ENCODE data around the gene CCDC3.

DNA sequence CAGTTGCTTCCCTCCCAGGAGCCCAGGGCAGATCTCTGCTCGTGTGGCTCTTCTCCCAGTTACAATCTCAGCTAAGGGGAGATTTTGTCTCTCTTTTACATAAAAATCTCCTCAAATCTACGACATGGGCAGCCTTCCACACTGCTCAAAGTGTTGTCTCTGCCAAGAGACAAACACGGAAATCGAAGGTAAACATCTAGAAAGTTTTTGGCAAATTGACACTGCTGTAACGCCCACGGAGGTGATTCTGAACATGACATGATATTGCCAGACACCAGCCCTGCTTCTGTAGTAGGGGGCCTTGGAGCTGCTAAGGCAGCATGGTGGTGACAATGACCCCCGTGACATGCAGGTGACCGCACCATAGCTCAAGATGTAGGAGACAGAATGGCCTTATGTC lies 128.3 kb downstream of the CCDC3 start:
- TF ChIP-seq, protein P1, sequence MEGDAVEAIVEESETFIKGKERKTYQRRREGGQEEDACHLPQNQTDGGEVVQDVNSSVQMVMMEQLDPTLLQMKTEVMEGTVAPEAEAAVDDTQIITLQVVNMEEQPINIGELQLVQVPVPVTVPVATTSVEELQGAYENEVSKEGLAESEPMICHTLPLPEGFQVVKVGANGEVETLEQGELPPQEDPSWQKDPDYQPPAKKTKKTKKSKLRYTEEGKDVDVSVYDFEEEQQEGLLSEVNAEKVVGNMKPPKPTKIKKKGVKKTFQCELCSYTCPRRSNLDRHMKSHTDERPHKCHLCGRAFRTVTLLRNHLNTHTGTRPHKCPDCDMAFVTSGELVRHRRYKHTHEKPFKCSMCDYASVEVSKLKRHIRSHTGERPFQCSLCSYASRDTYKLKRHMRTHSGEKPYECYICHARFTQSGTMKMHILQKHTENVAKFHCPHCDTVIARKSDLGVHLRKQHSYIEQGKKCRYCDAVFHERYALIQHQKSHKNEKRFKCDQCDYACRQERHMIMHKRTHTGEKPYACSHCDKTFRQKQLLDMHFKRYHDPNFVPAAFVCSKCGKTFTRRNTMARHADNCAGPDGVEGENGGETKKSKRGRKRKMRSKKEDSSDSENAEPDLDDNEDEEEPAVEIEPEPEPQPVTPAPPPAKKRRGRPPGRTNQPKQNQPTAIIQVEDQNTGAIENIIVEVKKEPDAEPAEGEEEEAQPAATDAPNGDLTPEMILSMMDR (IDR thresholded peaks at IDR 0.05; ENCODE audit: low read depth, low read length, poor library complexity, severe bottlenecking) = no peak
- TF ChIP-seq EZH2phosphoT487 (IDR thresholded peaks at IDR 0.05; ENCODE audit: borderline replicate concordance, low read length) = no peak

Data from DOHH2 (cell line).